OCI-M1 (cell line): ENCODE measurements around the gene PEX11A.

Experiments
- DNase-seq: peaks from one replicate; lab custom pipeline; 2025; lab: John Stamatoyannopoulos, UW

Gene PEX11A

DNA sequence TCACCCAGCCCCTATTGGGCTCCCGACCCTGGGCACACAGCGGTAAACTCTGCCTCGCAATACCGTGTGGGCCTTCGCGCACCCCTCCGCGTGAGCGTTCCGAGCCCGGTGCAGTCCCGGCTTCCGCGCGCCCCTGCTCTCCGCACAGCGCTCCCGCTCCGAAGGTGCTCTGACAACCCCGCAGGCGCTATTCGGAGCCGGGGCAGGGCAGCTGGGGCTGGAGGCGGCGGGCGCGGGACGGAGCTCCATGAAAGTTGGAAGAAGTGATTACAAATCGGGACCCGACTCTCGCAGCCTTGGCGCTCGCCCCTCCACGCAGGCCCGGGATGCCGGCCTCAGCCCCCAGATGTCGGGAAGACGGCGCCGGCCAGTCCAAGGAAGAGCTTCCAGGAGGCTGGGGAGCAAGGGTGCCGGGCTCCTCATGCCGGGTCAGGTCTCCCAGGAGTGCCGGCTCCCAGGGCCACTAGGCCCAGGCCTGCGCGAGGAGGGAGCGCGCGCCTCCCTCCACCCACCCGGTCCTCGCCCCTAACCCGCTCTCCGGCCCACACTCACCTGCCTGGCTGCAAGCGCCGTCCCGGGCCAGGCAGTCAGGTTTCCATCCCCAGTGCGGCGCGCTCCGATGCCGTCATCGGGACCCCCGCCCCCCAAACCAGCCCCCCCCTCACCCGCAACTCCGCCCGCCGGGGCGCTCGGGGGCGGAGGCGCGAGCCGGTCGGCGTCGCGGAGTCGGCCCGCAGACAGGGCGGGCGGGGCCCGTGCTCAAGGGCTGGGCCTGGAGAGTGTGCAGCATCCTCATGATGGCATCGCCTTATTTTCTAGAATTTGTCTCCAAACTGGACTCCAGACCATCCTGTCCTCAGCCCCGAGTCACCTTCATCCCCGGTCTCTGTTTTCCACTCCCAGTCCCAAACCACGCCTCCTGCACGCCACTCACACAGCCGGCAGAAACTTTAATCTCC lies 35.4 kb downstream of the PEX11A start, which contains the start of gene KIF7:
KIF7 (minus strand) TSS at position 621 of the 959 bp plus-strand sequence. CDS start 2,537 bp downstream, outside the sequence.
- DNase-seq = peak; percentile 9

- no peak for DNase-seq
Observed at GRCh38 chr15:89654301-89654761, 36.2 kb downstream of the PEX11A start.

- no peak for DNase-seq
Observed at GRCh38 chr15:89653578-89653977, 37.0 kb downstream of the PEX11A start.

DNA sequence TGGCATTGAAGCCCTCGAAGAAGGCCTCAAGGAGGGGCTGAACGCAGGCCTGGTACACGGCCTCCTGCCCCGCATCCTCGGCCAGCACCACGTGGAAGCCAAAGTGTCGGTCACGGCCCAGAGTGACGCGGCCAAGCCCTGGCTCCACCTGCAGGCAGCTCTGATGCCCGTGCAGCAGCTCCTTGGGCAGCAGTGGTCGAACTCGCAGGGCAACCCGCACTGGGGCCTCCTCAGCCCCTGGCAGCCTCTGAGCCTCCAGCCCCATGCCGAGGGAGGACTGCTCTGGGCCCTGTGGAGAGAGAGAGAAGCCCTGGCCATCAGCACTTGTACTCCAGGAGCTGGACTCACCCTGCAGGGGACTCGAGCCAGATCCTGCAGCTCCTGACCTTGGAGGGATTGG lies 37.9 kb downstream of the PEX11A start:
- DNase-seq = no peak

GRCh38 chr15:89652131-89652530 lies 38.4 kb downstream of the PEX11A start:
- DNase-seq = no peak

GRCh38 chr15:89649716-89650115 lies 40.8 kb downstream of the PEX11A start:
- DNase-seq = no peak

DNA sequence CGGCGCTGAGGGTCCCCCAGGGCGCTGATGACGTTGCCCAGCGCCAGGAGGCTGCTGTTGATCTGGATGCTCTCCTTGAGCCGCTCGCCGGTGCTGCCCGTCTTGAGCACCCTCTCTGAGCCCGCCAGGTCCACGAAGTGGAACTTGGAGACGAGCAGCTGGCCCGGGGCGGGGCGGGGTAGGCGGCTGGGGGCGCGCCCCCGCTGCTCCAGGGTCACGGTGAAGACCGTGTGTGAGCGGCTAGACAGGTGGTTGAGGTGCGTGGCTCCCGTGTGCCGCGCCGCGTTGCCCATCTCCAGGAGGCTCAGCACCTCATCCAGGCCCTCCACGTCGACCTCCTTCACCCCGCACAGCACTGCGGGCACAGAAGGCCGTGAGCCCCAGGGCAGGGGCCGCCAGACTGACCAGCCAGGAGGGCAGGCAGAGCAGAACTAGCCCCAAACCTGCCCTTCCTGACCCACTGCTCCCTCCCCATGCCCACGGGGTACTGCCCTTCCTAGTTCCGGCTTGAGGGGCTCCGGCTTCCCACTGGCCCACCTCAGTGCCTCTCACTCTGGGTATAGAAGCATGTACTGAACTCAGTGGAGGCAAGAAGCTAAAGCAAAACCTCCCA lies 41.4 kb downstream of the PEX11A start:
- DNase-seq = no peak

GRCh38 chr15:89648106-89649012 lies 42.2 kb downstream of the PEX11A start:
- DNase-seq = no peak

DNA sequence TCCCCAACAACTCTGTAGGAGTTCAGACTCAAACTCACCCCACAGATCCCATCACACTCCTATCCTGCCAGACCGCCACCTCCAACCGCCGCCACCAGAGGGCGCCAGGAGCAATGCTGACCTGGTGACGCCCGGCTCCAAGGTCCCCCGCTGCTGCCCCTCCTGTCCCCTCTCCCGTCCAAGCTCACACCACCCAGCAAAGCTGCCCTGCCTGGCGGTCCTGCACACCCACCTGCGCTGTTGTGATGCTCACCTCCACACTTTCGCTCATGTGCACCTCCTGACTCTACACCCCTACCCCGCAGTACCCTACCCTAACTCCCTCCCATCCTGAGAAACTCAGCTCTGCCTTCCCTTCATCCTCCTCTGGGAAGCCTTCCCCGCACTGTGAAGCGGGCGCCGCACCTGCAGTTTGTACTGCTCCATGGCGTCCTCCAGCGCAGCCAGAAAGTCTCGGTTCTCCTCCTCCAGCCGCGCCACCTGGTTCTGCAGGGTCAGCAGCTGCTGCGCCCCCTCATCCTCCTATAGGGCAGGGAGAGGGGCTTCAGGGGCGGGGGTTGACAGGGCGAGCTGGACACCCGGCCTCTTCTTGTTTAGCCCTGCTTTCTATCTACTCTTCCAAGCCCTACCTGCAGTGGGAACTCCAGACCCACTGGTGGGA lies 43.2 kb downstream of the PEX11A start:
- DNase-seq = peak; percentile 82

- no peak for DNase-seq
Observed at GRCh38 chr15:89646416-89647141, 44.0 kb downstream of the PEX11A start.

- no peak for DNase-seq
Observed at GRCh38 chr15:89645680-89646079, 44.9 kb downstream of the PEX11A start.

- DNase-seq = no peak
Observed at GRCh38 chr15:89642106-89642505, 48.4 kb downstream of the PEX11A start.

- DNase-seq = no peak
Observed at GRCh38 chr15:89641053-89641452, 49.5 kb downstream of the PEX11A start.

GRCh38 chr15:89640245-89640644 lies 50.3 kb downstream of the PEX11A start:
- DNase-seq = no peak

GRCh38 chr15:89633585-89633984 lies 57.0 kb downstream of the PEX11A start:
- DNase-seq = no peak

GRCh38 chr15:89632563-89633430 lies 57.8 kb downstream of the PEX11A start:
- DNase-seq = no peak

- no peak for DNase-seq
Observed at GRCh38 chr15:89631902-89632264, 58.7 kb downstream of the PEX11A start.
